ENCODE data around the gene COG1. TPM values are rescaled to one million over a fixed set of nuclear protein-coding genes. Genes with fewer than 3 reads are reported as not detected.

COG1 gene
- total and polyA plus RNA-seq, 4 donors = 6.9 to 16.5 (median 12.0) TPM

- TF ChIP-seq ZBTB33 (IDR thresholded peaks at IDR 0.05) = no peak
Observed at GRCh38 chr17:73227944-73228343, 35.1 kb downstream of the COG1 start (continued).

GRCh38 chr17:73228748-73229236 lies 35.9 kb downstream of the COG1 start:
- no peak for TF ChIP-seq MAX (IDR thresholded peaks at IDR 0.05)
- TF ChIP-seq TAF1 (conservative IDR thresholded peaks at IDR 0.05) = no peak
- TF ChIP-seq RAD21 (IDR thresholded peaks at IDR 0.05) = peak in 1 of 2 donors; percentile 30
- TF ChIP-seq REST (IDR thresholded peaks at IDR 0.05) = peak; percentile 20
- TF ChIP-seq YY1 (IDR thresholded peaks at IDR 0.05) = peak; percentile 62
- TF ChIP-seq HNF4A (conservative IDR thresholded peaks at IDR 0.05) = peak in 1 of 2 donors; percentile 11
- TF ChIP-seq JUND (IDR thresholded peaks at IDR 0.05) = peak; percentile 26 to 34
- no peak for TF ChIP-seq GABPA (IDR thresholded peaks at IDR 0.05 in 1 of 2, conservative IDR thresholded peaks at IDR 0.05 in 1 of 2)
- TF ChIP-seq RXRA (IDR thresholded peaks at IDR 0.05) = peak in 1 of 2 donors; percentile 31
- Histone ChIP-seq H3K9ac (ENCODE audit: low read depth in 1 of 2, low read length in 2 of 2) (no peak overlapping the region), H3K27ac (ENCODE audit: low read depth in 1 of 2, low read length in 2 of 2) (no peak overlapping the region), H3K4me1 (ENCODE audit: control insufficient read depth in 4 of 4, insufficient read depth in 4 of 4, low read length in 3 of 4) (peaks cover 4 to 26% (median 14%) of the 10 kb centered on the region in 4 donors), H3K27me3 (ENCODE audit: control insufficient read depth in 4 of 4, insufficient read depth in 4 of 4, low read length in 3 of 4) (no peaks in the 10 kb centered on the region), H3K9me3 (ENCODE audit: control insufficient read depth in 4 of 4, low read length in 3 of 4) (no peaks in the 10 kb centered on the region), H3K4me3 (ENCODE audit: low read depth in 1 of 3, low read length in 3 of 3) (no peak overlapping the region), H3K36me3 (ENCODE audit: control insufficient read depth in 4 of 4, insufficient read depth in 3 of 4, low read depth in 1 of 4, low read length in 3 of 4) (peaks cover 0 to 3% (median 0%) of the 10 kb centered on the region in 4 donors)
- 4% methylated on average over 2 of the region's 2 CpGs for WGBS
- peak; percentile 74 for DNase-seq (ENCODE audit: low spot score)

- Histone ChIP-seq H3K27ac (ENCODE audit: low read depth in 1 of 2, low read length in 2 of 2) (no peak overlapping the region), H3K4me3 (ENCODE audit: low read depth in 1 of 3, low read length in 3 of 3) (no peak overlapping the region), H3K27me3 (ENCODE audit: control insufficient read depth in 4 of 4, insufficient read depth in 4 of 4, low read length in 3 of 4) (no peaks in the 10 kb centered on the region), H3K36me3 (ENCODE audit: control insufficient read depth in 4 of 4, insufficient read depth in 3 of 4, low read depth in 1 of 4, low read length in 3 of 4) (peaks cover 0 to 3% (median 0%) of the 10 kb centered on the region in 4 donors), H3K9me3 (ENCODE audit: control insufficient read depth in 4 of 4, low read length in 3 of 4) (no peaks in the 10 kb centered on the region), H3K9ac (ENCODE audit: low read depth in 1 of 2, low read length in 2 of 2) (no peak overlapping the region), H3K4me1 (ENCODE audit: control insufficient read depth in 4 of 4, insufficient read depth in 4 of 4, low read length in 3 of 4) (peaks cover 0 to 26% (median 16%) of the 10 kb centered on the region in 4 donors)
- TF ChIP-seq GABPA (IDR thresholded peaks at IDR 0.05 in 1 of 2, conservative IDR thresholded peaks at IDR 0.05 in 1 of 2) (no peak), ZBTB33 (IDR thresholded peaks at IDR 0.05) (no peak), FOXA2 (IDR thresholded peaks at IDR 0.05) (no peak), MAX (IDR thresholded peaks at IDR 0.05) (no peak), HNF4G (IDR thresholded peaks at IDR 0.05) (no peak), SP1 (IDR thresholded peaks at IDR 0.05) (no peak), REST (IDR thresholded peaks at IDR 0.05) (no peak), RAD21 (IDR thresholded peaks at IDR 0.05) (no peak), TAF1 (conservative IDR thresholded peaks at IDR 0.05) (no peak), YY1 (IDR thresholded peaks at IDR 0.05) (no peak), JUND (IDR thresholded peaks at IDR 0.05) (no peak)
- WGBS = 91% methylated on average over 6 of the region's 6 CpGs
- no peak for DNase-seq (ENCODE audit: low spot score)
Observed at GRCh38 chr17:73230088-73230487, 37.2 kb downstream of the COG1 start.

Measured in liver (tissue), 9 donors.